ENCODE measurements around the gene MEIS2. TPM values are rescaled to one million over a fixed set of nuclear protein-coding genes. Genes with fewer than 3 reads are reported as not detected.
A peak's percentile ranks its signal among the peaks of the same experiment; 100 is the strongest.

MEIS2 gene
- total RNA-seq, 1 donor from 2014 or later = 76.9 TPM

- DNase-seq (ENCODE audit: extremely low spot score in 2 of 2) = no peak
- Histone ChIP-seq H3K9me3 (no peaks in the 10 kb centered on the region), H3K27ac (peak overlapping the region; percentile 11), H3K4me3 (peak overlapping the region; percentile 5 to 9), H3K27me3 (no peaks in the 10 kb centered on the region), H3K4me1 (peaks cover 39% of the 10 kb centered on the region), H3K36me3 (no peaks in the 10 kb centered on the region)
- TF ChIP-seq POLR2A (IDR thresholded peaks at IDR 0.05) = no peak
- peak in 1 of 2 donors; percentile 19 for TF ChIP-seq POLR2AphosphoS5 (IDR thresholded peaks at IDR 0.05; ENCODE audit: insufficient read depth in 1 of 2, low read depth in 1 of 2)
- intact Hi-C loops (cut with DNase I) = no loop called here
Observed at GRCh38 chr15:37016231-37016630, 84.1 kb downstream of the MEIS2 start.

DNA sequence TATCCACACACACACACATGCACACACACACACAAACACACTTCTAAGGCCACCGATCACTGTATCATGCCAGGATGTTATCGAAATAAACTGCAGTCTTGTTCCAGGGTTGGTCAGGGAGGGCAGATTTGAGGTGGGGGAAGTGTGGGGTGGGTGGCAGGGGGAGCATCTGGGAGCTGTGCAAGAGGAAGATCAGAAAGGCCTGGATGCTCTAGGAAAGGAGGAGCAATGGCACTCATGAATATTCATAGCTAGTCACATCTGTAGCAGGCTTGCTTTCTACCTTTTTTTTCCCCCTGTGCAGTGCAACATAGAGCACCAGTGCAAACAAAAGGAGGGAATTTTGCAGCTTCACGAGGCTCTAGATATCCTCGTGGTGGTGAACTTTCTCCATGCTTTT lies 84.9 kb downstream of the MEIS2 start:
- no peak for DNase-seq (ENCODE audit: extremely low spot score in 2 of 2)
- H3K27me3 ChIP-seq = no peaks in the 10 kb centered on the region
- TF ChIP-seq CTCF (IDR thresholded peaks at IDR 0.05) (no peak), POLR2A (IDR thresholded peaks at IDR 0.05) (no peak), POLR2AphosphoS5 (IDR thresholded peaks at IDR 0.05; ENCODE audit: insufficient read depth in 1 of 2, low read depth in 1 of 2) (no peak)
- H3K9me3 ChIP-seq = no peaks in the 10 kb centered on the region
- H3K36me3 ChIP-seq = no peaks in the 10 kb centered on the region
- H3K4me3 ChIP-seq = peak overlapping the region in 1 of 2 donors; percentile 9
- peaks cover 38% of the 10 kb centered on the region for H3K4me1 ChIP-seq
- intact Hi-C loops (cut with DNase I) = no loop called here
- H3K27ac ChIP-seq = peak overlapping the region; percentile 11

- H3K4me1 ChIP-seq = peaks cover 34% of the 10 kb centered on the region
Observed at GRCh38 chr15:37015035-37015434, 85.3 kb downstream of the MEIS2 start.

GRCh38 chr15:37014566-37014965 lies 85.8 kb downstream of the MEIS2 start:
- intact Hi-C loops (cut with DNase I) = no loop called here
- Histone ChIP-seq H3K4me1 (peaks cover 29% of the 10 kb centered on the region), H3K4me3 (no peak overlapping the region), H3K27ac (no peak overlapping the region), H3K9me3 (no peaks in the 10 kb centered on the region), H3K27me3 (no peaks in the 10 kb centered on the region), H3K36me3 (no peaks in the 10 kb centered on the region)
- DNase-seq (ENCODE audit: extremely low spot score in 2 of 2) = no peak
- no peak for TF ChIP-seq POLR2AphosphoS5 (IDR thresholded peaks at IDR 0.05; ENCODE audit: insufficient read depth in 1 of 2, low read depth in 1 of 2)
- no peak for TF ChIP-seq POLR2A (IDR thresholded peaks at IDR 0.05)
- no peak for TF ChIP-seq CTCF (IDR thresholded peaks at IDR 0.05)

More at GRCh38 chr15:37015035-37015434, 85.3 kb downstream of the MEIS2 start:
- DNase-seq (ENCODE audit: extremely low spot score in 2 of 2) = no peak
- Histone ChIP-seq H3K4me3 (no peak overlapping the region), H3K36me3 (no peaks in the 10 kb centered on the region), H3K27me3 (no peaks in the 10 kb centered on the region), H3K27ac (no peak overlapping the region), H3K9me3 (no peaks in the 10 kb centered on the region)
- TF ChIP-seq POLR2A (IDR thresholded peaks at IDR 0.05) (no peak), CTCF (IDR thresholded peaks at IDR 0.05) (no peak), POLR2AphosphoS5 (IDR thresholded peaks at IDR 0.05; ENCODE audit: insufficient read depth in 1 of 2, low read depth in 1 of 2) (no peak)
- intact Hi-C loops (cut with DNase I) = no loop called here

DNA sequence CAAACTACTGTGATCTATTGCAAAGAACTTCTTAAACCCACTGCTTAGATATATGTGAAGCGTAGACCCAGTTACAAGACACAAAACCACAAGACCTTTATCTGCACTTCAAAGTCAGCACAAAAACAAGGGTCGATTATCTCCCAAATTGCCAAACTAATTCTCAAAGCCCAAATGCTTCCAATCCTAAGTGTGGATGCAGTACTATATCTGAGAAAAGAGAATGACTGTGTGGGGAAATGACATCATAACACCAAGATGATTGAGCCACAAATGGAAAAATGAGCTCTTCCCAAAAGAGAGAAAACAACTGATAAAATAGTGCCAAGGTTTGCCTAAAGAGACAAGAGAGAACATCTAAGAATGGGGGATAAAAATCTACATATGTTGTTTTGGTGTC lies 86.2 kb downstream of the MEIS2 start:
- no peak for DNase-seq (ENCODE audit: extremely low spot score in 2 of 2)
- Histone ChIP-seq H3K27ac (no peak overlapping the region), H3K27me3 (no peaks in the 10 kb centered on the region), H3K4me1 (peaks cover 28% of the 10 kb centered on the region), H3K9me3 (no peaks in the 10 kb centered on the region), H3K4me3 (no peak overlapping the region), H3K36me3 (no peaks in the 10 kb centered on the region)
- intact Hi-C loops (cut with DNase I) = no loop called here
- TF ChIP-seq POLR2AphosphoS5 (IDR thresholded peaks at IDR 0.05; ENCODE audit: insufficient read depth in 1 of 2, low read depth in 1 of 2) (no peak), CTCF (IDR thresholded peaks at IDR 0.05) (no peak), POLR2A (IDR thresholded peaks at IDR 0.05) (no peak)

Data from vagina (tissue), 2 donors.